ENCODE data around the gene ABCA3. TPM values are rescaled to one million over a fixed set of nuclear protein-coding genes. Genes with fewer than 3 reads are reported as not detected.

ABCA3 gene
- total RNA-seq, 1 experiment from 2014 or later: 58.4 TPM

DNA sequence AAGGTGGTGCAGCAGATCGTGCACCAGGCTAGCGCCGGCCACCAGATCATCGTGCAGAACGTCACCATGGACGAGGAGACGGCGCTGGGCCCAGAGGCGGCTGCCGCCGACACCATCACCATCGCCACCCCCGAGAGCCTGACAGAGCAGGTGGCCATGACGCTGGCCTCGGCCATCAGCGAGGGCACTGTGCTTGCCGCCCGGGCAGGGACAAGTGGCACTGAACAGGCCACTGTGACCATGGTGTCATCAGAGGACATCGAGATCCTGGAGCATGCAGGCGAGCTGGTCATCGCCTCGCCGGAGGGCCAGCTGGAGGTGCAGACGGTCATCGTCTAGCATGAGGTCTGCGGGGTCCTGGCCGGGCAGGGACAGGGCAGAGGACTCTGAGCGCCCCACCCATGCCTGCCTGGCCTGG, 105.3 kb downstream of the ABCA3 start:
- H3K27me3 ChIP-seq (ENCODE audit: control insufficient read depth, insufficient read depth, low read length): no peaks in the 10 kb centered on the region
- BruUV-seq (replicated peaks): no TSS peak
- no peak overlapping the region for H3K27ac ChIP-seq (ENCODE audit: low read length)
- ChIA-PET POLR2A (no interaction called here), CTCF (no interaction called here)
- no peaks in the 10 kb centered on the region; the same call in 1 of the 2 replicates for H3K36me3 ChIP-seq (ENCODE audit: control insufficient read depth, insufficient read depth, low read length)
- TF ChIP-seq, protein P1, sequence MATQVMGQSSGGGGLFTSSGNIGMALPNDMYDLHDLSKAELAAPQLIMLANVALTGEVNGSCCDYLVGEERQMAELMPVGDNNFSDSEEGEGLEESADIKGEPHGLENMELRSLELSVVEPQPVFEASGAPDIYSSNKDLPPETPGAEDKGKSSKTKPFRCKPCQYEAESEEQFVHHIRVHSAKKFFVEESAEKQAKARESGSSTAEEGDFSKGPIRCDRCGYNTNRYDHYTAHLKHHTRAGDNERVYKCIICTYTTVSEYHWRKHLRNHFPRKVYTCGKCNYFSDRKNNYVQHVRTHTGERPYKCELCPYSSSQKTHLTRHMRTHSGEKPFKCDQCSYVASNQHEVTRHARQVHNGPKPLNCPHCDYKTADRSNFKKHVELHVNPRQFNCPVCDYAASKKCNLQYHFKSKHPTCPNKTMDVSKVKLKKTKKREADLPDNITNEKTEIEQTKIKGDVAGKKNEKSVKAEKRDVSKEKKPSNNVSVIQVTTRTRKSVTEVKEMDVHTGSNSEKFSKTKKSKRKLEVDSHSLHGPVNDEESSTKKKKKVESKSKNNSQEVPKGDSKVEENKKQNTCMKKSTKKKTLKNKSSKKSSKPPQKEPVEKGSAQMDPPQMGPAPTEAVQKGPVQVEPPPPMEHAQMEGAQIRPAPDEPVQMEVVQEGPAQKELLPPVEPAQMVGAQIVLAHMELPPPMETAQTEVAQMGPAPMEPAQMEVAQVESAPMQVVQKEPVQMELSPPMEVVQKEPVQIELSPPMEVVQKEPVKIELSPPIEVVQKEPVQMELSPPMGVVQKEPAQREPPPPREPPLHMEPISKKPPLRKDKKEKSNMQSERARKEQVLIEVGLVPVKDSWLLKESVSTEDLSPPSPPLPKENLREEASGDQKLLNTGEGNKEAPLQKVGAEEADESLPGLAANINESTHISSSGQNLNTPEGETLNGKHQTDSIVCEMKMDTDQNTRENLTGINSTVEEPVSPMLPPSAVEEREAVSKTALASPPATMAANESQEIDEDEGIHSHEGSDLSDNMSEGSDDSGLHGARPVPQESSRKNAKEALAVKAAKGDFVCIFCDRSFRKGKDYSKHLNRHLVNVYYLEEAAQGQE (IDR thresholded peaks at IDR 0.05; ENCODE audit: insufficient read depth in 1 of 2, low read depth in 2 of 2, low read length in 1 of 2): 0 out of 4 replicates have a peak, but pooled peaks of 1 of the 2 experiments have one; percentile 40
- TF ChIP-seq TCF7L2 (IDR thresholded peaks at IDR 0.05; ENCODE audit: low read depth, low read length): no peak
- no peak overlapping the region for H3K4me3 ChIP-seq (ENCODE audit: low read depth in 2 of 2, low read length in 2 of 2)
- in situ Hi-C loops (cut with HindIII; ENCODE audit: low pct_unique_long_range_greater_than_20kb, low sequenced_read_pairs) (no loop called here), intact Hi-C loops (cut with micrococcal nuclease; ENCODE audit: unreplicated experiment) (no loop called here)
- H3K9me3 ChIP-seq (ENCODE audit: control insufficient read depth, insufficient read depth, low read depth, low read length): no peaks in the 10 kb centered on the region
- DNase-seq (ENCODE audit: low read depth, low spot score): no peak
- H3K4me1 ChIP-seq (ENCODE audit: control insufficient read depth, insufficient read depth, low read length): peaks cover 8% of the 10 kb centered on the region
- no peak for ATAC-seq

DNA sequence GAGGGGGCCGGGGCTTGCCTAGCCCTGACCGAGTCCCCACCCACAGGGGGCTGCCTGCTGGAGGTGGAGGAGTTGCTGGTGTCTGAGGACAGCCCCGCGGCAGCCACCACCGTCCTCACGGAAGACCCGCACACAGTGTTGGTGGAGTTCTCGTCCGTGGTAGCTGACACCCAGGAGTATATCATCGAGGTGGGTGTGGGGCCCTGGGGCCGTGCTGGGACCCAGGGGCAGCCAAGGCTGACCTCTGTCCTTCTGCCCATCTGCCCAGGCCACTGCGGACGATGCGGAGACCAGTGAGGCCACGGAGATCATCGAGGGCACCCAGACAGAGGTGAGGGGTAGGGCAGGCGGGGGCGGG, 105.7 kb downstream of the ABCA3 start:
- DNase-seq (ENCODE audit: low read depth, low spot score) (no peak), ATAC-seq (no peak)
- in situ Hi-C loops (cut with HindIII; ENCODE audit: low pct_unique_long_range_greater_than_20kb, low sequenced_read_pairs) (no loop called here), intact Hi-C loops (cut with micrococcal nuclease; ENCODE audit: unreplicated experiment) (no loop called here)
- BruUV-seq (replicated peaks): no TSS peak
- no peak overlapping the region for H3K4me3 ChIP-seq (ENCODE audit: low read depth in 2 of 2, low read length in 2 of 2)
- ChIA-PET CTCF (no interaction called here), POLR2A (no interaction called here)
- H3K27ac ChIP-seq (ENCODE audit: low read length): no peak overlapping the region
- H3K36me3 ChIP-seq (ENCODE audit: control insufficient read depth, insufficient read depth, low read length): no peaks in the 10 kb centered on the region; the same call in 1 of the 2 replicates
- TF ChIP-seq TCF7L2 (IDR thresholded peaks at IDR 0.05; ENCODE audit: low read depth, low read length) (no peak), SIN3A (IDR thresholded peaks at IDR 0.05; ENCODE audit: borderline replicate concordance, insufficient read depth, low read depth, low read length) (no peak), POLR2AphosphoS5 (IDR thresholded peaks at IDR 0.05; ENCODE audit: low read depth, low read length) (no peak)
- TF ChIP-seq, protein P1 (IDR thresholded peaks at IDR 0.05; ENCODE audit: insufficient read depth in 1 of 2, low read depth in 2 of 2, low read length in 1 of 2): no peak
- TF ChIP-seq, protein P2, sequence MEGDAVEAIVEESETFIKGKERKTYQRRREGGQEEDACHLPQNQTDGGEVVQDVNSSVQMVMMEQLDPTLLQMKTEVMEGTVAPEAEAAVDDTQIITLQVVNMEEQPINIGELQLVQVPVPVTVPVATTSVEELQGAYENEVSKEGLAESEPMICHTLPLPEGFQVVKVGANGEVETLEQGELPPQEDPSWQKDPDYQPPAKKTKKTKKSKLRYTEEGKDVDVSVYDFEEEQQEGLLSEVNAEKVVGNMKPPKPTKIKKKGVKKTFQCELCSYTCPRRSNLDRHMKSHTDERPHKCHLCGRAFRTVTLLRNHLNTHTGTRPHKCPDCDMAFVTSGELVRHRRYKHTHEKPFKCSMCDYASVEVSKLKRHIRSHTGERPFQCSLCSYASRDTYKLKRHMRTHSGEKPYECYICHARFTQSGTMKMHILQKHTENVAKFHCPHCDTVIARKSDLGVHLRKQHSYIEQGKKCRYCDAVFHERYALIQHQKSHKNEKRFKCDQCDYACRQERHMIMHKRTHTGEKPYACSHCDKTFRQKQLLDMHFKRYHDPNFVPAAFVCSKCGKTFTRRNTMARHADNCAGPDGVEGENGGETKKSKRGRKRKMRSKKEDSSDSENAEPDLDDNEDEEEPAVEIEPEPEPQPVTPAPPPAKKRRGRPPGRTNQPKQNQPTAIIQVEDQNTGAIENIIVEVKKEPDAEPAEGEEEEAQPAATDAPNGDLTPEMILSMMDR (IDR thresholded peaks at IDR 0.05): no peak
- peaks cover 8% of the 10 kb centered on the region for H3K4me1 ChIP-seq (ENCODE audit: control insufficient read depth, insufficient read depth, low read length)
- H3K27me3 ChIP-seq (ENCODE audit: control insufficient read depth, insufficient read depth, low read length): no peaks in the 10 kb centered on the region
- H3K9me3 ChIP-seq (ENCODE audit: control insufficient read depth, insufficient read depth, low read depth, low read length): no peaks in the 10 kb centered on the region
